NCI-H2227 (cell line): ENCODE measurements around the gene HINT3.
"Not testable (repeated sequence)": the region's sequence is repeated elsewhere in the genome, so short reads cannot be mapped to it uniquely, and the experiment has no call there.

Experiments used
- DNase-seq: peaks from one replicate; lab custom pipeline; 2025; ENCODE audit not compliant: unreplicated experiment; lab: John Stamatoyannopoulos, UW

Gene HINT3

DNA sequence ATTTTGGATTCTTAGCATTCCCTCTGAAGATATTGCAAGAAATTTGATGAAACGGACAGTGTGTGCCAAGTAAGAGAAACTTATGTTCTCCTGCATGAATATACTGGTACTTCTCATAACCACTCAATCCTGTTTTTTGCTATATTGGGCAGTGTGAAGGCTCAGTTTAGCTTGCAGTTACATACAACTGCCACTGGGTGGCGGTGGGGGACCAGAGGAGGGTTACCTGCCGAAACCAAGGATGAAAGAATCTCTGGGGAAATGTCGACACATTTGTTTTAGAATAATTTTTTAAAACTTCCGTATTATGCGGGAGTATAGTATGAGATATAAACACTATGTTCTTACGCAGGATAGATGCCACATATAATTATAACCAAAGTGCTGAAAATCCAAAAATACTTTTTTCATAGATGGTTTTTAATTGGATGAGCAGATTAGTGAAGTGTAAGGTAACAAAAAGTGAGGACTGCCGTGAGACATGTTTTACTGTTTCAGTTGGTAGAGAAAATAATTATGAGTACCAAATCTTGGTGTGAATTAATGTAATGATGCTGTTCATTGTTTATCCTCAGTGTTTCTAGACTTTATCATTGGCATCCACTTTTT lies 39.5 kb downstream of the HINT3 start:
- peak; percentile 73 for DNase-seq

GRCh38 chr6:126002755-126003679 lies 46.4 kb downstream of the HINT3 start:
- no peak for DNase-seq

- no peak for DNase-seq
Observed at GRCh38 chr6:126007800-126008199, 51.2 kb downstream of the HINT3 start.

DNA sequence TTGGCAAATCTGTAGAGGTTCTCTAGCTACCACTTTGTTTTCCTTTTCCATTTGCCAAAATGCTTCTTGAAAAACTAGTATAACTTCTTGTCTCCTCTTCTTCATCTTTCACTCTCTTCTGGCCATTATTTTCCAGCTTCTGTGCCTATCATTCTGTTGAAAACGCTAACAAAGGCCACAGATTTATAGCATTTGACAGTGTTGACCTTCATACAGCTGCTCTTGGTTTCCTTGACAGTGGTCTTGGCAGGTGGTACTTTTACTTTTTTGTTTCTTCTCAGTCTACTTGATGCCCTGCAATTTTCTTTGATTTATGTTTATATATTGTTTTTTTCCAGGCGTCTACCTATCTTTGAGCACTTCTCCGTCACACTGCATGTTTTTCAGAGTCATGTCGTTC lies 53.5 kb downstream of the HINT3 start:
- DNase-seq, result peak; percentile 77

GRCh38 chr6:126015863-126016262 lies 59.3 kb downstream of the HINT3 start:
- DNase-seq, result no peak

DNA sequence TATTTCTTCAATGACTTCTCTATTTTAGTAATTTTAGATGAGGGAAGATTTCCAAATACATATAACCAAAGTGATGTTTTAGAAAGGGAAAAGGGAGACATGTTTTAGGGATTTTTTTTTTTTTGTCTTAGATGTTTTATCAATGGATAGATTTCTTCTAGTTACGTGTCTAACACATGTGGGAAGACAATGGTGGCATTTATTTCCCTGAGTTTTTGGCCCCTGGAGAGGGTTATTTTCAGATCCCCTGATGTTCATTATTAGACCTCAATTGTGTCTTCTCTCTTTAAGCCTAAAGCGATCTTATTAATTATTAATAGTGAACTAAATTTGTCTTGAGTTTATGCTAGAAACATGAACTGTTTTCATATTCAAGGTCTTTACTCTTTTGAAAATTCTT lies 60.0 kb downstream of the HINT3 start:
- DNase-seq, result no peak

DNA sequence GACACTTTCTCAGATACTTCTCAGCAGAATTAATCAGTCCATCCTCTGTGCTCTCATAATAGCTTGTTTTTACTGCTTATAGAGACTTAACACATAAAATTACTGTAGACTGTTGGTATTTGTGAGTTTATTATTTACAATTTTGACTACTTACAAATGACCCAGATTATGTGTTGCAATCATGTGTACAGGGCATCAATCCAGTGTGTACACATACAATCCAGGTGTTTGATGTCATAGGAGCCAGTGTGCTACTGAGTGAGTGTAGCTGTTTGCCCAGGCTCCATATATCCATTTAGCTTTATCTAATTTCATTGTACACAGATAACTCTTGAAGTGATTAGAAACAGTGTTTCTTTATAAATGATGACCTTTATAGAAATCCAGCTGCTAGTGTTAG lies 61.1 kb downstream of the HINT3 start:
- DNase-seq, result no peak

- no peak for DNase-seq
Observed at GRCh38 chr6:126020305-126021050, 63.9 kb downstream of the HINT3 start.

DNA sequence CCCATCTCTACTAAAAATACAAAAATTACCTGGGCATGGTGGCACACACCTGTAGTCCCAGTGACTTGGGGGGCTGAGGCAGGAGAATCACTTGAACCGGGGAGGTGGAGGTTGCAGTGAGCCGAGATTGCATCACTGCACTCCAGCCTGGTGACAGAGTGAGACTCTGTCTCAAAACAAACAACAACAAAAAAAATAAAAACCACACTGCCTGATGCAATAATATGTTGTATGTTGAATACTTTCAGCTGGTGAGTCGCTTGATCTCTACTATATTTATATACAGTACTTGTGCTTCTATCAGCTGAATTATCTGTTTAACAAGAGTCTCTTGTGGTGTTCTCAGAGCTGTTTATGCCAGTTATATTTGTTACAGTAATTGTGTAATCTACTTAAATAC lies 66.9 kb downstream of the HINT3 start:
- not testable (repeated sequence) for DNase-seq

DNA sequence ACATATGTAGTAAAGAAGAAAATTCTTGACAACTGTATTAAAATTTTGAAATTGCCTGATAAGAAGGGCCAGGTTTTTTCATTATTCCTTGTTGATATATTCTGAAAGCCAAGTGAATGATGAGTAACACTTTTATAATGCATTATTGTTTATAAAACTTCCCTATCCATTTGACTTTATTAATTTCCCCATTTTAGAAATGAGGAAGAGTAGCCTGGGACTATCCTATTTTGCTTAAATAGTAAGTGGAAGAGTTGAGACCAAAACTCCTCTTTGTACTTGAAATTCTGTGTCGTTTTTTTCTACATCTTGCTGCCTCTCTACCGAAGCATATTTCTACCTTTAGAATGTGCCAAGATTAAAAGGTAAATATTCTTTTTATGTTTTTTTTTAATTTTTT lies 69.4 kb downstream of the HINT3 start:
- no peak for DNase-seq

DNA sequence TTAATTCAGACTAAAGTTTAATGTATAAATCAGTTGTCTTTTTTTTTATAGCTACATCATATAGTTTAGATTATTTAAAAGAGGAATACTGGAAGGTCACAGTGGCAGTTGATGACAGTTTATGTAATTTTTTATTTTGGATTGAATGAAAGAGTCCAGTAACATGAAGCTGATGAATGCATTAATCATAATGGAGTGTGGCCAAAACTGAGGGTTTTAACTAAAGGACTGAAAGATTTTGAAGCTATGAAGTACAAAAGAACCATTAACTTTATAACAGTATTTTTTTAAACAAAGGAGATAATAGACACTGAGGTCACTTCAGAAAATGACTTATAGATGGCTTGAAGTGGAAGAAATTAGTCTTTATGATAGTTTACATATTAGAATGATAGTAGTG lies 71.0 kb downstream of the HINT3 start:
- DNase-seq, result no peak
